ENCODE data around the gene MUC4.

- no peak for TF ChIP-seq CTCF (IDR thresholded peaks at IDR 0.05; ENCODE audit: borderline replicate concordance, extremely low read depth, low read length, poor library complexity, severe bottlenecking)
- peak; percentile 61 for TF ChIP-seq EZH2 (IDR thresholded peaks at IDR 0.05; ENCODE audit: borderline replicate concordance, low read depth, low read length, severe bottlenecking)
Observed at GRCh38 chr3:195802261-195802701, 9.4 kb downstream of the MUC4 start.

All from DND-41 (cell line).